Measurements from ENCODE around the gene CEP128.

GRCh38 chr14:80906336-80906735 lies 35.2 kb downstream of the CEP128 start:
- TF ChIP-seq CTCF (IDR thresholded peaks at IDR 0.05 in 4 of 5, conservative IDR thresholded peaks at IDR 0.05 in 1 of 5) = no peak
- TF ChIP-seq POLR2A (IDR thresholded peaks at IDR 0.05) = no peak

All from gastrocnemius medialis (tissue), 4 donors.